Hematopoietic multipotent progenitor cell treated with erythropoietin and hydrocortisone succinate and interleukin-3 and kit ligand, for 17 days (in vitro differentiated cells): ENCODE results near the gene GZMM.
A peak's percentile ranks its signal among the peaks of the same experiment; 100 is the strongest.

Source experiments
- DNase-seq: peaks from one replicate; pipeline ENCODE4 v3.0.0-alpha.2; 2015; ENCODE audit warnings: low spot score

GZMM gene

GRCh38 chr19:543910-544608 lies at the start of gene GZMM:
Gene GZMM (plus strand): TSS chr19:544053. CDS start chr19:544072, 19 bp downstream.
- DNase-seq: no peak

- no peak for DNase-seq
Measured at GRCh38 chr19:494171-495080, 49.4 kb upstream of the GZMM start.

GRCh38 chr19:495081-495401 lies 48.8 kb upstream of the GZMM start:
- no peak for DNase-seq

- no peak for DNase-seq
Measured at GRCh38 chr19:495402-496111, 48.3 kb upstream of the GZMM start.

- no peak for DNase-seq
Measured at GRCh38 chr19:496112-496665, 47.7 kb upstream of the GZMM start, which contains the start of gene MADCAM1. Gene MADCAM1 (plus strand): TSS chr19:496486. CDS start chr19:496500, 14 bp downstream.

GRCh38 chr19:496986-497385 lies 46.9 kb upstream of the GZMM start:
- DNase-seq: no peak

GRCh38 chr19:497491-497868 lies 46.4 kb upstream of the GZMM start:
- no peak for DNase-seq

- no peak for DNase-seq
Measured at GRCh38 chr19:497869-498510, 45.9 kb upstream of the GZMM start.

- DNase-seq: no peak
Measured at GRCh38 chr19:498511-498891, 45.4 kb upstream of the GZMM start.

- no peak for DNase-seq
Measured at GRCh38 chr19:498977-499623, 44.8 kb upstream of the GZMM start.

- no peak for DNase-seq
Measured at GRCh38 chr19:501646-502045, 42.2 kb upstream of the GZMM start.

- no peak for DNase-seq
Measured at GRCh38 chr19:504616-505015, 39.2 kb upstream of the GZMM start.

- peak; percentile 100 for DNase-seq
Measured at GRCh38 chr19:506404-507285, 37.2 kb upstream of the GZMM start.

GRCh38 chr19:507286-508203 lies 36.3 kb upstream of the GZMM start, which contains the start of gene TPGS1:
Gene TPGS1 (plus strand): TSS chr19:507497. CDS start chr19:507507, 10 bp downstream.
- peak; percentile 85 for DNase-seq

- DNase-seq: no peak
Measured at GRCh38 chr19:508204-509150, 35.4 kb upstream of the GZMM start.

GRCh38 chr19:510606-511100 lies 33.2 kb upstream of the GZMM start:
- DNase-seq: peak; percentile 96

GRCh38 chr19:511101-511851 lies 32.6 kb upstream of the GZMM start:
- DNase-seq: no peak
